ENCODE measurements around the gene NRF1. TPM values are rescaled to one million over a fixed set of nuclear protein-coding genes. Genes with fewer than 3 reads are reported as not detected.

The NRF1 gene
- total and polyA plus RNA-seq, 10 of the 15 experiments (the other 5 are each of a cell fraction or from before 2014, with no cell fraction given) = 3.5 to 23.1 (median 13.5) TPM

DNA sequence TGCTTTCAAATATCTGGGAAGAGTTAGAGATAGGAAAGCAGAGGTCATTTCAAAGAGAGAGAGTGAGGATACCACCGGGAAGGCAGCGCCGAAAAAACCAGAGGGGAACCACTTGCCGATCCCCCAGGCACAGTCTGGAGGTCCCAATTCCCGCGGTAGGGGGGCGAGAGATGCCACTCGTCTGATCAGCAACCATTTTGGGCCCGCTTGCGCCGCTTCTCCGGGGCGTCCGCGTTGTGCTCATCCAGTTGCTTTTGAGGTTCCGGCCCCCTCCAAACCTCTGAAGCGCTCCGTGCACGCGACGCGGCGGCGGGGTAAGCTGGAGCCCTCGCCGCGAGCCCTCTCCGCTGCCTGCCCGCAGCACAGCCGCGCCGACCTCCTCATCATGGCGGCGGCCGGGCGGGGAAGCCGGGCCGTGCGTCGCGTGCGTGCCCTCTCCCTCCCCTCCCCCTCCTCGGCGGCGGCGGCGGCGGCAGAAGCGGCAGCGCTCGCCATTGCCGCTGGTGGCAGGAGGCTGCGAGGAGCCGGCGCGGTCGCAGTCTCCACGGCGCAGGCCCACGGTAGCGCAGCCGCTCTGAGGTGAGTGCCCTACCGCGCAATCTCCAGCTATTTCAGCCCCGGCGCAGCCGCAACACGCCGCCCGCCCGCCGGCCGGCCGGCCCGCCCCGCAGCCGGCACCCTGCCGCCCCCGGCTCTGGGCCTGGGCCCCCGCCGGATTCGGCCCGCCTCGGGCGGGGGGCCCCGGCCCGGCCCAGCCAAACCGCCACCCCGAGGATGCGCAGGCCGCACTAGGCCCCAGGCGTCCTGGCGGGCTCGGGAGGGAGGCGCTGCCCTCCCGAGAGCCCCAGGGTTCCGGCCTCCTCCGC, at the start of gene NRF1 (continued):
- TF ChIP-seq TCF12 (IDR thresholded peaks at IDR 0.05; ENCODE audit: low read depth, low read length) = peak; percentile 65; the same call in 1 of the 2 replicates
- TF ChIP-seq, protein P1, sequence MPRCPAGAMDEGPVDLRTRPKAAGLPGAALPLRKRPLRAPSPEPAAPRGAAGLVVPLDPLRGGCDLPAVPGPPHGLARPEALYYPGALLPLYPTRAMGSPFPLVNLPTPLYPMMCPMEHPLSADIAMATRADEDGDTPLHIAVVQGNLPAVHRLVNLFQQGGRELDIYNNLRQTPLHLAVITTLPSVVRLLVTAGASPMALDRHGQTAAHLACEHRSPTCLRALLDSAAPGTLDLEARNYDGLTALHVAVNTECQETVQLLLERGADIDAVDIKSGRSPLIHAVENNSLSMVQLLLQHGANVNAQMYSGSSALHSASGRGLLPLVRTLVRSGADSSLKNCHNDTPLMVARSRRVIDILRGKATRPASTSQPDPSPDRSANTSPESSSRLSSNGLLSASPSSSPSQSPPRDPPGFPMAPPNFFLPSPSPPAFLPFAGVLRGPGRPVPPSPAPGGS (IDR thresholded peaks at IDR 0.05; ENCODE audit: borderline replicate concordance, insufficient read depth, low read depth, low read length, poor library complexity, severe bottlenecking) = peak; percentile 28
- TF ChIP-seq RFX5 (IDR thresholded peaks at IDR 0.05; ENCODE audit: low read depth, low read length) = no peak
- TF ChIP-seq MTA3 (IDR thresholded peaks at IDR 0.05; ENCODE audit: borderline replicate concordance, low read length) = no peak
- no peak for TF ChIP-seq STAT3 (IDR thresholded peaks at IDR 0.05; ENCODE audit: low read depth, low read length)
- no peak for TF ChIP-seq CBX3 (IDR thresholded peaks at IDR 0.05; ENCODE audit: borderline replicate concordance, low read depth)
- TF ChIP-seq, protein P2, sequence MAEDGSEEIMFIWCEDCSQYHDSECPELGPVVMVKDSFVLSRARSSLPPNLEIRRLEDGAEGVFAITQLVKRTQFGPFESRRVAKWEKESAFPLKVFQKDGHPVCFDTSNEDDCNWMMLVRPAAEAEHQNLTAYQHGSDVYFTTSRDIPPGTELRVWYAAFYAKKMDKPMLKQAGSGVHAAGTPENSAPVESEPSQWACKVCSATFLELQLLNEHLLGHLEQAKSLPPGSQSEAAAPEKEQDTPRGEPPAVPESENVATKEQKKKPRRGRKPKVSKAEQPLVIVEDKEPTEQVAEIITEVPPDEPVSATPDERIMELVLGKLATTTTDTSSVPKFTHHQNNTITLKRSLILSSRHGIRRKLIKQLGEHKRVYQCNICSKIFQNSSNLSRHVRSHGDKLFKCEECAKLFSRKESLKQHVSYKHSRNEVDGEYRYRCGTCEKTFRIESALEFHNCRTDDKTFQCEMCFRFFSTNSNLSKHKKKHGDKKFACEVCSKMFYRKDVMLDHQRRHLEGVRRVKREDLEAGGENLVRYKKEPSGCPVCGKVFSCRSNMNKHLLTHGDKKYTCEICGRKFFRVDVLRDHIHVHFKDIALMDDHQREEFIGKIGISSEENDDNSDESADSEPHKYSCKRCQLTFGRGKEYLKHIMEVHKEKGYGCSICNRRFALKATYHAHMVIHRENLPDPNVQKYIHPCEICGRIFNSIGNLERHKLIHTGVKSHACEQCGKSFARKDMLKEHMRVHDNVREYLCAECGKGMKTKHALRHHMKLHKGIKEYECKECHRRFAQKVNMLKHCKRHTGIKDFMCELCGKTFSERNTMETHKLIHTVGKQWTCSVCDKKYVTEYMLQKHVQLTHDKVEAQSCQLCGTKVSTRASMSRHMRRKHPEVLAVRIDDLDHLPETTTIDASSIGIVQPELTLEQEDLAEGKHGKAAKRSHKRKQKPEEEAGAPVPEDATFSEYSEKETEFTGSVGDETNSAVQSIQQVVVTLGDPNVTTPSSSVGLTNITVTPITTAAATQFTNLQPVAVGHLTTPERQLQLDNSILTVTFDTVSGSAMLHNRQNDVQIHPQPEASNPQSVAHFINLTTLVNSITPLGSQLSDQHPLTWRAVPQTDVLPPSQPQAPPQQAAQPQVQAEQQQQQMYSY (CRISPR knock-in tag; IDR thresholded peaks at IDR 0.05) = no peak
- no peak for TF ChIP-seq RBBP5 (conservative IDR thresholded peaks at IDR 0.05)
- peak; percentile 76; the same call in 1 of the 2 replicates for TF ChIP-seq RB1 (IDR thresholded peaks at IDR 0.05; ENCODE audit: borderline replicate concordance)
- TF ChIP-seq NRF1 (conservative IDR thresholded peaks at IDR 0.05; ENCODE audit: low read depth, low read length) = peak; percentile 85
- peak; percentile 87 for TF ChIP-seq POLR2AphosphoS2 (IDR thresholded peaks at IDR 0.05; ENCODE audit: low read depth, low read length)
- no peak for TF ChIP-seq SIN3A (IDR thresholded peaks at IDR 0.05; ENCODE audit: low read depth, low read length)
- TF ChIP-seq SP1 (IDR thresholded peaks at IDR 0.05; ENCODE audit: low read depth, low read length) = peak; percentile 18
- peak; percentile 21; the same call in 1 of the 2 replicates for TF ChIP-seq CREM (IDR thresholded peaks at IDR 0.05; ENCODE audit: low read depth)
- peak; percentile 54; the same call in 1 of the 2 replicates for TF ChIP-seq NR2F1 (conservative IDR thresholded peaks at IDR 0.05)
- peak; percentile 29; the same call in 1 of the 2 replicates for TF ChIP-seq MXI1 (IDR thresholded peaks at IDR 0.05; ENCODE audit: low read depth, low read length)
- no peak for TF ChIP-seq SUZ12 (IDR thresholded peaks at IDR 0.05; ENCODE audit: unreplicated experiment)
- no peak for TF ChIP-seq FOS (IDR thresholded peaks at IDR 0.05; ENCODE audit: borderline replicate concordance, extremely low read depth, insufficient read length)
- TF ChIP-seq CEBPZ (IDR thresholded peaks at IDR 0.05; ENCODE audit: low read depth, low read length) = no peak
- TF ChIP-seq CBX5 (IDR thresholded peaks at IDR 0.05; ENCODE audit: low read depth) = peak; percentile 74; the same call in 1 of the 2 replicates
- peak; percentile 86 for TF ChIP-seq DPF2 (IDR thresholded peaks at IDR 0.05)
